GM21717 (cell line): ENCODE results near the gene PLCH2.
"Not testable (repeated sequence)": the region's sequence is repeated elsewhere in the genome, so short reads cannot be mapped to it uniquely, and the experiment has no call there.

Experiments used
- ATAC-seq: cut with Tn5 transposase; IDR thresholded peaks from one replicate; pipeline ENCODE4 v1.9.1; 2021; ENCODE audit warnings: mild to moderate bottlenecking, moderate library complexity; ENCODE audit not compliant: unreplicated experiment

Gene PLCH2

DNA sequence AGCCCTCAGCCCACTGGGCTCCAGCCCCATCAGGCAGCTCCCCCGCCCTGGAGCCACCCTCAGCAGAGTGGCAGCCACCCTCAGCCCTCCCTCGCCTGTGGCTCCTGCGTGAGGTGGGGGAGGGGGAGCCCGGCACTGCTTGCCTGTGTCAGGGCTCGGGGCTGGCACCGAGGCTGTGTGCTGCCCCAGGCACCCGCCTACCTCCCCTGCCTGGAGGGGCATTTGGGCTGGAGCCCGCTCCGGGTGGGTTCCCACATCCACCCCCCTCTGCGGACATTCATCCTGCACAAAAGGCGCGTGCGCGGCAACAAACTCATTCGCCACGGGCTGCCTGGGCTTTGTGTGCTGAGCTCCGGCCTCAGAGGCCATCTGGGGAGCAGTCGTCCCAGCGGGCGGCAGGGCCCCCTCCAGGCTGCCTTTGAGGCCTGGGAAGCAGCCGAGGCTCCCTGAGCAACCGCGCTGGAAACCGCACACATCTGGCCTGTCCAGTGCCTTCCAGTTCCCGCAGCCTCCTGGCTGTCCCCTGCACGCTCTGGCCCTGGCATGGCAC is 67.5 kb downstream of the PLCH2 start:
- no peak for ATAC-seq

DNA sequence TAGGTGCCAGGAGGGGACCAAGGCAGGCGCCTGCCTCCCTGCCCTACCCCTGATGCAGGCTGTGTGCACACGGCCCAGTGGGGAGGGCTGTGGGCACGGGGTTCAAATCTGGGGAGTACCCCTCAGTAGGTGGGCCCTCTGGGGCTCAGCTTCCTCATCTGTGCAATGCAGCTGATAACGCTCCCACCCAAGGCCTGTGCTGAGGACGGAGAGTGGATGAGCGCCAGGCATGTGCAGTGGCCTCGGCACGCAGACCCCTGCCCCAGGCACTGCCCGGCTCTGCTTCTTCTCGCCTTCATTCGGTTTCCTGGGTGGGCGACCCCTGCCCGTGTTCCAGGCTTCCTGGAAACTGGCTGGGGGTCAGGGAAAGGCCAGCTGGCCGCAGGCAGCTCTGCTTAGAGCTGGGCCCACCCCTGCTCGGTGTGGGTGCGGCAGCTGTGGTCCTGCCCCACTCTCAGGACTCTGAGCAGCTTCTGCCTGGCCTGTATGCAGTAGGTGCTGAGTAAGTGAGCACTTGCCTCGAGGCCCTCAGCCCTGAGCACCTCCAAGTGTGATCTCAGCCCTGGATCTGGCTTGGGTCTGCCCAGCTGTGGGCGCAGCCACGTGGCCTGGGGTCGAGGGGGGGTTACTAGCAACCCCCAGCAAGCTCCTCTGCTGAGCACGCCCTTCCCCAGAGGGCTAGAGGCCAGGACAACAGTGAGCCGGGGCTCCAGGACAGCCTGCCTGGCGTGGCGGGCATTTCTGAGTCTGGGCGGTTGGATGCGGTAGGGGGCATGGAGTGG is 68.2 kb downstream of the PLCH2 start:
- no peak for ATAC-seq

DNA sequence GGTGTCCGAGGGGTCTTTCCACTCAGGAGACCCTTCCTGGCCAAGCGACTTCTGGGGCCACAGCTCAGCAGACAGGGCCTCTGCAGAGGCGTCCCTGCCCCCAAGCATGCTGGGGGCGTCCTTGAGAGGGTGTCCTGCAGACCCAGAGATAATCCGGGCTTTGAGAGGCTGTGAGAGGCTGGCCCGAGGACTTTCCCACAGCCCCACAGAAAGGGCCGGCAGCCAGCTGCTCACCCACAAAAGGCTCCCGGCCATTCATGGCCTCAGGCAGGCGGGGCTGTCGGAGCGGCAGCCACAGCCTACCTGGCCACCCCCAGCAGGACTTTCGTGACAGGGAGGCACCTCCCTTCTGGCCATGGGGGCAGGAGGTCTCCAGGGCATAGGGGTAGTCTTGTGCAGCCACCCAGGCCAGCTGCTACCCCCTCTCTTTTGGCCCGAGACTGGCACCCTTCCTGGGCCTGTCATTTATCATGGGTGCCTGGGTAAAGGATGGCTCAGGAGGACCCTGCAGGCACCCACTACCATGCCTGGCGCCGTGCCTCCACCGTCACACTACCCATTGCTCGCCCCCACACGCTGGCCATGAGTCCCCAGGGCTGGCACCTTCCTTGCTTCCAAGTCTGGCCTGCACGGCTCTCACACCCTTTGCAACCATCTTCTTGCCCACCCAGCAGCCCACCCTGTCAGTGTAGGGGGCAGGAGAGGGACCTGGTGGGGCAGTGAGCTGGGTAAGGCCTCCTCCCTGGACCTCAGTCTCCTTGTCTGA is 69.0 kb downstream of the PLCH2 start:
- no peak for ATAC-seq

DNA sequence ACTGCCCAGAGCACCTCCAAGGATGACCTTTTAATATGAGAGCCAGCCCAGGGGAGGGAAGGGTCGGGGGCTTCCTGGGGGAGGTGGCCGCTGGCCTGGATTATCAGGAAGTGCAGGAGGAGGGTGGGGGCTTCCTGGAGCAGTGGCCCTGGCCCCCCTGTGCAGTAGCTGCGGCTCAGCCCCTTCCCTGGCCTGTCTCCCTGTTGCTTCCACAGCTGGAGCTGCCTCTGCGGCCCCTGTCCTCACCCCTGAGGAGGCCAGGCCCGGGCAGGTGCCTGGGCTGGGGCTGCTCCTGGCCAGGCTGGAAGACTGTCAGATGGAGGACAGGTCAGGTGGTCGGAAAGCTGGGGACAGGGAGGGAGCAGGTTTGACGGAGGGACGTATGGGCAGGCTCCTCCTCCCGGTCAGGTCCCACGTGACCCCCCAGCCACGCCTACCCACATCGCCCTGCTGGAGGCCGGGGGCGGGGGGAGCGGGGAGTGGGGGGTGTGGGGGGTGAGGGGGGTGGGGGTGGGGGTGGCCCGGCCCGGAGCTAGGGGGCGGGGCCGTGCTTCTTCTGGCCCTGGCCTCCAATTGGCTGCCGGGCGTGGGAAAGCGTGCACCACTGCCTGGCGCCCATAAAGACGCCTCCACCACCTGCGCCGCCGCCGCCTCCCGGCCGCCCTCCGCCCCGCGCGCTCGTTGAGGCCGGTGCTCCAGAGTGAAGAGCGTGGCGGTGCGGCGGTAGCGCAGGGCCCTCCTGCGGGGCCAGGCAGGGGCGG is 69.8 kb downstream of the PLCH2 start:
- ATAC-seq: peak; percentile 28

DNA sequence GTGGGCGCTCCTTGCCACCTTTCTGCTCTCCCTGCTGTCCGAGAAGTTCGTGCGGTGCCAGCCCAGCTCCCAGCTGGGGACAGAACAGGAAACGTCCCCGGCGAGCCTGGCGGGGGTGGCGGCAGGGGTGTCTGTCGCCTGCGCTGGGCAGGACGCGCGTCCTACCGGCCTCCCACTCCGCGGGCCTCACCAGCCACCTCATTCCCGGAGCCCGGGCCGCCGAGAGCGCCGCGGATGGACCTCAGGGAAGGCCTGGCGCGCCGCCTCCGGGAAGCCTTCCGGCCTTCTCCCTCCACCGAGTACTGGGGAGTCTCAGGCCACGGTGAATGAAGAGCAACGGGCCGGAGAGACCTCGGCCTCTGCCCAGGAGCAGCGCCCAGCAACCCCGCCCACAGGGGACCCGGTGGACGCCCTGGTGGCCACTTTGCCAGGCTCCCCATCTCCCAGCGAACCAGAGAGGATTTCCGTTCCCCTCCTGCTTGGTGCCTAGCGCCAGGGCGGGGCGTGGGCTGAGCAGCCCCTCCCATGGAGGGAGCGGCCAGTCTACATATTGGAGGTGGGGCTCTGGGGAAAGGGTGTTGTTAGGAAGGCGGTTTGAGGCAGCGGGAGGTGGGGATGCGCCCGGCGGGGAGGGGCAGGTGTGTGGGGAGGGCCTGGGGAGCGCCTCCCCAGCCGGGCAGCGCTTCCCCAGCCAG is 70.6 kb downstream of the PLCH2 start:
- peak; percentile 28 for ATAC-seq

DNA sequence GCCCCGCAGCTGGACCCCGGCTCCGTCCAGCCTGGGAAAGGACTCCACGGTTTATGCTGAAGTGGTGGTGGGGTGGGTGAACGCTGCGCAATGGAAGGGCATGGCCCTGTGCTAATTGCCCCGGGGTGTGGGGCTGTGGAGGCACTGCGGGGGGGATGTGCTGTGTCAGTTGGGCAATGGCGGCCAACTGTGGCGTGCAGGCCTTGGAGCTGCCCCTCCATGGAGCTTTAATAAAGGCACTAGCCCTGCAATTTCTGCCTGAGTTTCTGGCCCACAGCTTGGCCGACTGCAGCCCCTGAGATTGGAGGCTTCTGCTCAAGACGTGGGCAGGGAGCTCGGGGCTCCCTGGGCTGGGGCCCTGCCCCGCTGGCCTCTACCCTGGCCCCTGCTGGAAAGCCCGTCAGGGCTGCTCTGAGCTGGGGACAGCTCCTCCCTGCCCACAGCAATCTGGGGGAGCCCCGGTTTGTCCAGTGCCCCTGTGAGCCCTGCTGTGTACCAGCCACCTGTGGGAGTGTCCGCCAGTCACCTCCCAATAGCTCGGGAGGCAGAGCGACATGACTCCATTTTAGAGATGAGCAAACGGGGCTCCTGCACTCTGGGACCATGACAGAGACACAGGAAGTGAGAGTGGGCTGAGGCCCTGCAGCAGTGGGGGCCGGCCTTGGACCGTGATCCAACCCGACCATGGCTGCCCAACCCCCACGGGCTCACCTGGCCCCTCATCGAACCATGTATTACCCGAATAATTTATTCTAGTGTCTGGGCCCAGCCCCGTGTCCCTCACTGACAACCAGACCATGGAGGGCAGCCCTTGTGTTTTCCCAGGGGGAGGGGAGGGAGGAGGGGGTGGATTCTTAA is 71.3 kb downstream of the PLCH2 start:
- ATAC-seq: no peak

DNA sequence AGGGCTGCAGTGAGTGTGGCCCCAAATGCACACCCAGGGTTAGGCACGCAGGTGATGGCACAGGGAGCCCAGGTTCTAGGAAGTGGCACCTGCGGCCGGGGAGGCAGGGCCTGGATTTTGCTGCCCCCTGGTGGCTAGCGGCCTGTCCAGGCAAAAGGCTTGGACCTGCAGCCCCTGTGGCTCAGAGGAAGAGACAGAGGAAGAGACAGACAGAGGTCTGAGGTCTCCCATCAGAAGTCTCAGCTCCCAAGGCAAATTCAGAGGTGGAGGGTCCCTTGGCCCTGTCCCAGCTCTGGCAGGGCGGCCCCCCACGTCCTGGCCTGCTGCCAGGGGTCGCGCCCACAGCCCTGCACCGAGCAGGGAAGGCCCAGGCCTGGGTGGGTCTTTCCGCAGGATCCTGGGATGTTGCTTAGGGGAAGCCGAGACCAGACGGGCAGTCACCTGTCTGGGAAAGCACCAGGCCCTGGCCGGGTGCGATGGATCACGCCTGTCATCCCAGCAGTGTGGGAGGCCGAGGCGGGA is 72.0 kb downstream of the PLCH2 start:
- peak; percentile 19 for ATAC-seq

DNA sequence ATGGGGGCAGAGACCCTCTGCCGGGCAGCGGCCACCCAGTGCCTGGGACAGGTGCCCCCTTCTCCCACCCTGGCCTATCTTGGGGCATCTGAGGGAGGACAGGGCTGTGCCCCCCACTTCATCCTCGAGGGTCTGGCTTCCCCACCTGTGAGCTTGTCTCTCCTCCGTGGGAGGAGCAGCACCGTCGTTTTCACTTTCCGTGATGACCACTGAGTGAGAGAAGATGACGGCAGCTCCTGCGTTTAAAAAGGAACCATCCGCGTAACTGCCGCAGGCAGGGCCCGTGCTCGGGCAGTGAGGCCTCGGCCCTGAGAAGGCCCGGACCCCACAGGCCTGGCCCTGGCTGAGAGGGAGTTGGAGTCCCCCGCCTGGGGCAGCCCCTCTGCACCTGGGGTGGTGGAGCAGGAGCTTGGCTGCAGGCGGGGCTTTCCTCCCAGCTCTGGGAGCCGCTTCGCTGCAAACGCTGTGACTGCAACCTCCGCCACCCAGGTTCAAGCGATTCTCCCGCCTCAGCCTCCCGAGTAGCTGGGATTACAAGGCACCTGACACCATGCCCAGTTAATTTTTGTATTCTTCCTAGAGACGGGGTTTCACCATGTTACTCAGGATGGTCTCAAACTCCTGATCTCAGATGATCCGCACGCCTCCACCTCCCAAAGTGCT is 73.4 kb downstream of the PLCH2 start:
- not testable (repeated sequence) for ATAC-seq

DNA sequence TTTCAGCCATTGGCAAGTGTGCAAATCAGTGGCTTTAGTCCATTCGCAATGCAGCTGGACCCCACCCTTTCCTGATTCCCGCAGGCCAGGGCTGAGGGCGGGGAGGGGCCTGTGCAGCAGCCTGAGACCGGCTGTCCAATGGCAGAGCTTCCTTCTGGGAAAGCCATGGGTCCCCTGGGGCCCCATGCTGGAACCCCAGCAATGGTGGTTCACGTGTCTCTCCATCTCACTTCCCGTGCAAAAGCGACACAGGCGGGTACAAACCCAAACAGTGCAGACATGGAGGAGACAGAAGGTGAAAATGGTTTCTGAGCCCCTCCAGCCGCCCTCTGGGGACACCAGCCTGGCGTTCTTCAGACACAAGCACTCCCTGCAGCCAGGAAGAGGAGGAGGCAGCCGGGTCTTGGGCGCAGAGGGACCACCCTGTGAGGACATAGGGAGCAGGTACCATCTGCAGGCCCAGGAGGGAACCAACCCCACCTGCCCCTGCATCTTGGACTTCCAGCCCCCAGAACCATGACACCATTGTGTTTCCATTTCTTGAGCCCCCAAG is 74.3 kb downstream of the PLCH2 start:
- ATAC-seq: not testable (repeated sequence)

DNA sequence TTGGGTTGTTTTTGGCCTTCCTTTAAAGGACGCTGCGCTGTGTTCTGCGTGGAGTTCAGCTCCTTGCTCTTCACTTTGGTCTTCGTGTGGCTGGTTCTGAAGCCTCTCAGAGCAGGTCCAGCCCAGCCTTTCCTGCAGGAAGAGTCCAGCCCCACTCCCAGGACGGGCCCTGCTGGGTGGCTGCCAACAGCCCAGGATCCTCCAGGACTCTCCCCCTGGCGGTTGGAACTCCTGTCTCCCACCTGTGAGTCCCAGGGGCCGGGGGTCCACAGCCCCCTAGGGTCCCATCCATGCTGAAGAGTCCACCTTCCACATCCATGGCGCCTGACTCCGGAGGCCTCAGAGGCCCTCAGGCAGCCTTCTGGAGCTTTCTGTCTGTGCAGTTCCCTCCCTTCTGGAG is 75.5 kb downstream of the PLCH2 start:
- ATAC-seq: not testable (repeated sequence)

DNA sequence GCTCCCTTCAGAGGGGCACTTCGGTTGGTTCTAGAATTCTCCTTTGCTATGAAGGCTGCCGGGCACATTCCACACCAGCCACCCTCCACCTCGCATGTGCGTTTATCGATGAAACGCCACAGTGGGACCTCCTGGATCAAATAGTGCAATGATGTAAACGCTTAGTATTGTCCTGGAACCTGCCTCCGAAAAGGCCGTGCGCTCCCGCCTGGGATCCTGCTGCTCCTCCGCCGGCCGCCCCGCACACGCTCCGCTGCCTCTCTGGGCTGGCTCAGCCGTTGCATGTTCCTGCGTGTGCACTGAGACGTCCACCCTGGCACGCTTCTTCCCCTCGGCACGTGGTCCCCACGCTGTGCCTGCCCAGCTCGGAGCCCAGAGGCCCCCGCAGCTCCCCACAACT is 76.1 kb downstream of the PLCH2 start:
- ATAC-seq: no peak

DNA sequence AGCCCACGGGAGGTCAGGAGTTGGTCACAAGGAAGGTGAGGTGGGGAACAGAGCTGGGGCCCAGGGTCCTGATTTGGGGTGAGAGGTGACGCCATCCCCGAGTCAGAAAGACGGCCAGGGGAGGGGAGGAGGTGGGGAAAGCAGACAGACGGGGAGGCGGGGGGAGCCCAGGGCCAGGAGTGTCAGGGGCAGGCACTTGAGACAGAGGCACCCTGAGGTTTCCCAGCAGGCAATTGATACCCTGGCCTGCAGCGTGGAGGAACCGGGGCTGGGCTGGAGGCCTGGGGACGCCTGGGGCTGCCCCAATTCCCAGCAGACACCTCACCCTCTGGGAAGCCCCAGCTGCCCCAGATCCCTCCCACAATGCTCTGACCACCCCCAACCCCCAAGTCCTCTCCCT is 77.0 kb downstream of the PLCH2 start:
- not testable (repeated sequence) for ATAC-seq

DNA sequence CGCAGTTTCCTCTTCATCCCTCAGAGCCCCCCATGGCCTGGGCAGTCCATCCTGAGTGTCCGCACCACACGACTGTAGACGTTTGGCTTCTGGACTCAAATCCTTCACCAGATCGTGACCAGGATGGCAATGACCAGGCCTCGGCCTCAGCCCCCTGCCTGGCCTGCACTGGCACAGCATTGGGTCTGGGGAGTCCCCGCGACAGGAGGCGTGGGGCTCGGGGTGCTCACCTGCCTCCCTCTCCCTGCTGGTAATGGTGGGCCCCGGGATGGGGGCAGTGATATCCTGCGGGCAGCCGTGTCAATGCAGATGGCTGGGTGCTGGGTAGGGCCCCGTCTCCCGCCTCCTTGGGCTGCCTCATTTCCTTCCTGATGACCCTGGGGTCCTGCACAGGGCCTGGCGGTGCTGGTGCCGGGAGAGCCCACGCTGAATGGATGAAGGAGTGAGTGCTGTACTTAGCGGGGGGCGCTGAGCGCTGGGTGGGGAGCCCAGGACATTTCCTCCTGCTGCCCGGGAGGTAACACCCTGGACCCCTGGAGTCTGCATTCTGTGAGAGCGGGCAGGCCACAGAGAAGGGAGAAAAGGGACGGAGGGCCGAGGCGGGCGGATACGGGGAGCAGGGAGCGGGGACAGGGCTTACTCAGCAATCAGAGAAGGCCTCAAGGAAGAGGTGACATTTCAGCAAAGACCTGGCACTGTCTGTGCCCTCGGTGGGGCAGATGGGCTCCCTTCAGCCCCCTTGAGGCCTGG is 78.0 kb downstream of the PLCH2 start:
- ATAC-seq: no peak

DNA sequence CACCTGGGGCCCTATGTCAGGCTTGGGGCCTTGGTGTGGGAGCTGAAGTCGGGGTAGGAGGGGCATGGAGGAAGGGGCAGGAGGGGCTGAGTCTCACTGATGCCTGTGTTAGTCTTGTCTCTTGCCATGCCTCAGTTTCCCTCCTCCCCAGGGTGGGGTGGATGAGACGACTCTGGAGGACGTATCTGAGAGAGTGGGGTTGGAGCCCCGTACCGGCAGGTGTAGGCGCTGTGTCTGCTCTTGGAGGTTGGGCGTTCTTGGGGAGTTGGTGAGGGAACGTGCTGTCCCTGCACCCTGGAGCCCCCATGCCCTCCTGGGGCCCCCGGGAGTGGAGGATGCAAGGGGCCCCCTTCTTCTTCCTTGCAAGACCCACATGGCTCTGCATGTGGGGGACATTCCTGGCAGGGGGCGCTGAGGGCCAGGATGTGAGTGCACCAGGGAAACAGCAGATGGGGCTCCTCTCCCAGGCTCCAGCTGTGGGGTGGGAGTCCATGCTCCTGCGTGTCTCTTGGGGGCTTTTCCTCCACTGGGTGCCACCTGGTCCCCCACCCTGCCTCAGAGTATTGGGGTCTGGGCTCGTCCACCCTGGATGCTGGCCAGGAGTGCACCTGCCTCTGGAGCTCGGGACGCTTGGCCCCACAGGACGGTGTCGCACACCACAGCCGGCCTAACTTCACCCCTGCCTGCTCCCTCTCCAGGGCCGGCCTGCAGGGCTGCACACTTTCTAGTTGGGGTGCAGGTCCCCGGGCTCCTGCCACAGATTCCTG is 78.7 kb downstream of the PLCH2 start:
- no peak for ATAC-seq
